Progenitor cell of endocrine pancreas (in vitro differentiated cells): ENCODE measurements around the gene OSBPL5. TPM values are rescaled to one million over a fixed set of nuclear protein-coding genes. Genes with fewer than 3 reads are reported as not detected.
A peak's percentile ranks its signal among the peaks of the same experiment; 100 is the strongest.

Experiments used
- DNase-seq: peaks from one replicate; pipeline ENCODE4 v3.0.0; 2021; ENCODE audit warnings: low spot score; ENCODE audit not compliant: unreplicated experiment
- H3K27ac Mint-ChIP-seq: 2 replicates; pipeline ENCODE4 v1.8.0; 2021; ENCODE audit warnings: mild to moderate bottlenecking, moderate library complexity, mixed read lengths
- H3K27me3 Mint-ChIP-seq: 2 replicates; pipeline ENCODE4 v1.8.0; 2021; ENCODE audit warnings: mixed read lengths
- H3K36me3 Mint-ChIP-seq: 2 replicates; pipeline ENCODE4 v1.8.0; 2022; ENCODE audit warnings: mixed read lengths; ENCODE audit not compliant: insufficient read depth
- H3K4me1 Mint-ChIP-seq: 2 replicates; pipeline ENCODE4 v1.8.0; 2021; ENCODE audit warnings: low read depth, mixed read lengths
- H3K4me3 Mint-ChIP-seq: 2 replicates; pipeline ENCODE4 v1.8.0; 2021; ENCODE audit warnings: low read depth, mild to moderate bottlenecking, moderate library complexity, mixed read lengths
- H3K9me3 Mint-ChIP-seq: 2 replicates; pipeline ENCODE4 v1.8.0; 2021; ENCODE audit warnings: low read depth, mixed read lengths
- CTCF ChIP-seq: fragments of 200-600 bp; sonication (generic); IDR thresholded peaks from one replicate; pipeline ENCODE4 v1.5.0; 2021; ENCODE audit warnings: antibody characterized with exemption, mild to moderate bottlenecking; ENCODE audit not compliant: unreplicated experiment
- total RNA-seq: library from RNA; stranded (reverse); gene quantifications from 2 replicates; pipeline ENCODE4 v1.2.1, GENCODE V29; 2021

Gene OSBPL5
- total RNA-seq, 1 donor from 2014 or later, result 11.9 TPM

GRCh38 chr11:3192511-3193372 lies 27.6 kb upstream of the OSBPL5 start:
- Mint-ChIP-seq H3K27ac (no peak overlapping the region), H3K36me3 (no peaks in the 10 kb centered on the region), H3K9me3 (no peaks in the 10 kb centered on the region), H3K27me3 (peaks cover 66% of the 10 kb centered on the region), H3K4me3 (no peak overlapping the region), H3K4me1 (peaks cover 1% of the 10 kb centered on the region)
- no peak for DNase-seq
- no peak for TF ChIP-seq CTCF

GRCh38 chr11:3191586-3192324 lies 26.6 kb upstream of the OSBPL5 start:
- Mint-ChIP-seq H3K27me3 (peaks cover 75% of the 10 kb centered on the region), H3K4me3 (no peak overlapping the region), H3K27ac (no peak overlapping the region), H3K9me3 (no peaks in the 10 kb centered on the region), H3K36me3 (no peaks in the 10 kb centered on the region), H3K4me1 (peaks cover 1% of the 10 kb centered on the region)
- TF ChIP-seq CTCF, result no peak
- DNase-seq, result no peak

- H3K27me3 Mint-ChIP-seq, result peaks cover 73% of the 10 kb centered on the region
Measured at GRCh38 chr11:3190600-3190999, 25.5 kb upstream of the OSBPL5 start.

GRCh38 chr11:3189886-3190583 lies 24.9 kb upstream of the OSBPL5 start:
- Mint-ChIP-seq H3K4me1 (peaks cover 1% of the 10 kb centered on the region), H3K27ac (no peak overlapping the region), H3K27me3 (peaks cover 75% of the 10 kb centered on the region), H3K4me3 (no peak overlapping the region), H3K9me3 (no peaks in the 10 kb centered on the region), H3K36me3 (no peaks in the 10 kb centered on the region)
- DNase-seq, result no peak
- TF ChIP-seq CTCF, result no peak

More at GRCh38 chr11:3190600-3190999, 25.5 kb upstream of the OSBPL5 start:
- Mint-ChIP-seq H3K9me3 (no peaks in the 10 kb centered on the region), H3K27ac (peak overlapping the region; percentile 59), H3K4me1 (peaks cover 1% of the 10 kb centered on the region), H3K36me3 (no peaks in the 10 kb centered on the region), H3K4me3 (no peak overlapping the region)
- TF ChIP-seq CTCF, result no peak
- DNase-seq, result no peak

- Mint-ChIP-seq H3K9me3 (no peaks in the 10 kb centered on the region), H3K36me3 (no peaks in the 10 kb centered on the region), H3K4me3 (no peak overlapping the region), H3K27ac (no peak overlapping the region), H3K4me1 (peaks cover 1% of the 10 kb centered on the region), H3K27me3 (peaks cover 78% of the 10 kb centered on the region)
- DNase-seq, result no peak
- no peak for TF ChIP-seq CTCF
Measured at GRCh38 chr11:3189196-3189843, 24.2 kb upstream of the OSBPL5 start.
